HCEC 1CT (cell line): ENCODE results near the gene CRABP2.

Experiments
- DNase-seq: peaks from one replicate; pipeline ENCODE4 v3.0.0-alpha.2; 2017

CRABP2 gene

DNA sequence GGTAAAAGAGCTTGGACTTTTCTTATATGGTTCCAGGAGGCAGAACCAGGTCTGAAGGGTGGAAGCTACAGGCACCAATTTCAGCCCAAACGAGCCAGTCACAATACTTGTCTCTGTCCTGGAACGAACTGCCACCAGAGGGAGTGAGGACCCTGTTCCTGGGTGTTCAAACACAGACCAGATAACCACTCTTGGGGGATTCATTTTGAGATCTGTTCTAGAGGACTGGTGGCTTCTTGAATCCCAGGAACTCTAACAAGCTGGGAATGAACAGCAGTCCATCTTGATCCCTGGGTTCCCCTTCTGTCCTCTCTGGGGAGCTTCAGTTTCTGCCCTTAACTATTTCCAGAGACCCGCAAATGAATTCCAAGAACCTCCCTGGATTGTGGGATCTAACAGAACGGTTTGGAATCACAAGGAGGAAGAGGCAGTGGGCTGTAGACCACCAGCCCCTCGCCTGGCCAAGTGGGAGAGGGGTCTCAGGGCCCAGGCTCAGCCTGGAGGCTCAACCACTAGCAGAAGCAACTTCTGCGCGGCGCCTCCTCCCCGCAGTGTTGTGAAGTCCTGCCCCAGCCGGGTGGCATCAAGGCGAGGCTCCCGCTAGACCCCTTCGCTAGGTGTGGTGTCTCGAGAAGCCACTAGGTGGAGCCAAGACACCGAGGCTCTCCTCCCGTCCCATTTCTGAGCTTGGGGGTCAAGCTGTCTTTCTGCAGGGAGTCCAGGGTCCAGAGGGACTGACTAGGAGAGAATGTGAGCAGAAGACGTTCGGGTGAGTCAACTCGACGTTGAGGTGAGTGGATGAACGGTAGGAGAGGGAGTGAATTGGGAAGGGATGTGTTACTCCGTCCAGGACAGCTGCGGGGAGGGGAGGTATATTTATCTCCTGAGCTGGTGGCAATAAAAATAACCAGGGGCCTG is 16.1 kb downstream of the CRABP2 start:
- DNase-seq, result peak; percentile 80

DNA sequence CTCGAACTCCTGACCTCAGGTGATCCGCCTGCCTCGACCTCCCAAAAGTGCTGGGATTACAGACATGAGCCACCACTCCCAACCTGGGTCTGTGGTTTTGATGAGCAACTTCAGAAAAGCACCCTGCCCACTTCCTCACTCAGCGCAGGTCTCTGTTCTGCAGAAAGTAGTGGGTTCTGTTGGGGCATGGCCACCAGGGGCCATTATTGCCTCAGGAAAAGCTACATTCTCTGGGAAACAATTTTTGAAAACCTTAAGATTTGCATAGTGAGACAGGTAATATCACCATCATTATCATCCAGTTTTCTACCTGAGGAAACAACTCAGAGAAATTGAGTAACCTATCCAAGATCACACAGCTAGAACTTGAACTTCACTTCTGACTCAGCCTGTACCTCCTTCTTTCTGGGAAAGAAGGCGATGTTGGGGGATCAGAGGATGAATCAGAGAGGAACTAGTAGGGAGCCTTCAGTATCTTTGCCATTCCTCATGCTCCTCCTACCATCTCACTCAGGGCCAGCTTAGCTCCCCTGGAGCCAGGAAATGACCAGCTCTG is 21.1 kb downstream of the CRABP2 start:
- peak; percentile 88 for DNase-seq

DNA sequence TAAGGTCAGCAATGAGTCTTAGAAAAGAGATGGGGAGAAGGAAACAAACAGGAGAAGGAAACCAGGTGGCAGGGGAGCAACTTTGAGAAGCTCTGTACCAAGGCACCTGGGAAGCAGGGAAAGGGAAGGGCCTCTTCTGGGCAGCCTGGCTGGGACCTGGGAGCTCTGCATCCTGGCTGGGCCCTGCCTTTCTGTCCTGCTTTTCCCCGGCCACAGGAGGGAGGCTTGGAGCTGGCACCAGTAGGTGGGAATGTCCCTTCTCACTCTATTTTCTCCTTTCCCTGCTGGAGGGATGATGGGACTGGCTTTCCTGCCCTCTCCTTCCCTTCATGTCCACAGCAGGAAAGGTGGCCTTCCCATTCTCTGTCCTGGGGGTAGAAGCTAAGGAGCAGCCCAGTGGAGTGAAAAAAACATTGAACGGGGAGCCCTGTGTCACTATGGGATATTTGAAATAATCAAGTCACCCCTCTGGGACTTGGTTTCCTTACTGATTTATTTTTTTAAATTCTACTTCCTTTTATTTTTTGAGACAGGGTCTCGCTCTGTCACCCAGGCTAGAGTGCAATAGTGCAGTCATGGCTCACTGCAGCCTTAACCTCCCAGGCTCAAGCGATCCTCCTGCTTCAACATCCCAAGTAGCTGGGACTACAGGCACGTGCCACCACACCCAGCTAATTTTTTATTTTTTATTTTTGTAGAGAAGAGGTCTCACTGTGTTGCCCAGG is 23.1 kb downstream of the CRABP2 start:
- no peak for DNase-seq

DNA sequence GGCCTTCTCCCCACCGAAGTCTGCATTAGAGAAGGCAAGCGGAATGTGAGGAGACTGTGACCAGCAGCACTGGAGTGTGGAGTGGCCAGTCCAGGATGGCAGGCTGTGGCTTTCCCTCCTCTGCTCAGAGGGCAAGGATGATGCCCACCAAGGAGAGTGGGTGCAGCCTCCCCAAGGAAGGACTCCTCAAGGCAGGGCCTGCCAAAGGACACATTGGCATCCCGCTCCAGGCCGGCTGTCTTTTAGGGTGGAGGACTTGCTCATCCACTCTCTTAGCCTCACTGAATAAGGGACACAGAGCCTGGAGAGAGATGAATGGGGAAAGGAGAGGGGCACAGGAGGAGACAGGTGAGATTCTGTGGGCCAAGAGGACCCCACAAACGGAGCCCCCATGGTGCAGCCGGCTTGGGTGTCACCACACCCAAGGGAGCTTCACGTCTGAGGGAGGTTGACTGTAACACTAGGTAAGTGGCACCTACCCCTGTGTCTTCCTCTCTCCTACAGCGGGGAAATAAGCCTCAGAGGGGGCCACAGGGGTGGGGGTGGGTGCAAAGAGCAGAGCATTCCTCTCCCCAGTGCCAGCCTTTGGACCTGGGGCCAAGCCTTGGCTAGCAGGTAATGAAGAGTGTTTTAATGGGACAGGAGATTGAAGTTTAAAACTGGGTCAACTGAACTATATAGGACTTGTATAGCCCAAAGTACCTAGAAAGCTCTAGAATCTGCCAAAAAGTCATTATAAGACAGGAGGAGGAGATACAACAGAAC is 24.0 kb downstream of the CRABP2 start:
- no peak for DNase-seq

DNA sequence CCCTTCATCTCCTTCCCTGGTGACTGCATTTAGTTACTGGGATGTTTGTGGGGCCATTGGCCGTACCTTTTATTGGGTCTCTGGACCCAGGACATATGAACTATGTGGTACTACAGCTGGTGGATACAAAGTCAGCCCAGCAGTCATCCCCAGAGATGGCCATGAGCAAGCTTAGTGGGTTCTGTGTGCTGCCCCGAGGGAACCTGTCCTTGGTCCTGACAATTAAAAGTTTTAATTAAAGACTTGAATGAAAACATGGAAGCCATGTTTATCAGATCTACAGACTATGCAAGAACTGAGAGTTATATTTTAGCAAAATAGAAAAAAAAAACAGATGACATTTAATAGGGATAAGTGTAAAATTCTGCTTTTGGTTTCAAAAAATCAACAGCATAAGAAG is 25.3 kb downstream of the CRABP2 start:
- no peak for DNase-seq

DNA sequence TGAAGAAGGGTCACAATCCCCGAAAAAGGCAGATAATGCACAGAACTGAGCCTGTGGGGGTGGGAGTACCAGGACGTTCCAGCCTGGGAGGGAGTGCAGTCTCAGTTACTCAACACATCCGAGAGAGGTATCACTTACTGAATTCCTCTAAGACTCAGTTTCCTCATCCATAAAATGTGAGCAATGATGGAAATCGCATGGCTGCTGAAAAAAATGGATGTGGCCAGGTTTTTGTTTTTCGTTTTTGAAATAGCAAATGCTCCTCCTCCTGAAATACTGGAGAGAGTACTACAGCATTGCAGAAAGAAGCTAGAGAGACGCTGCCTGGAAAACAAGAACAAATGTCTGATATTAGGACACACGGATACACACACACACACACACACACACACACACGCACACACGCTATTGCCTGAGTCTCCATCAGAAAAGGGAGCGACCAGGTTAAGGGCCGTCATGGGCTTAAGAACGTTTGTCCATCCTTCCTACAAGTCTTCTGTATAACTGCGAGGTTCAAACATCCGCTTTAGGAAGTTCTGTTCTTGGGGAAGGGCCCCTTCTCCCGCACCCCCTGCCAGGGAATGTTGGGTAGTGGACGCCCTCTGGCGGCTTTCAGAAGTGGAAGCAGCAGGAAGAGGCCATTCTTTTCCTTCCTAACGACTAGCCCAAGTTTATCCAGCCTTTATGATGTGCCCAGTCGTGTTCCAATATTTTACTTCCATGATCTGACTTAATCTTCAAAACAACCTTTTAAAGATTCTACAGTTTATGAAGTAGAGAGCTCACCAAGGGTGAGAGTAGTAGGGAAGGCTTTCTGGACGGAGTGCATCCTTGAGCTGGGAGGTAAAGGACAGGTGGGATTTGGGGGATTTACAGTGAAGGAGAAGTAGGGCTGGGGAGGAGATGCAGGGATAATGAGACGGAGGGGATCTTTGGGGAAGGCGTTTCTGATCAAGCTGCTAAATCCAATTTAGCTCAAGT is 27.5 kb downstream of the CRABP2 start:
- peak; percentile 64 for DNase-seq

DNA sequence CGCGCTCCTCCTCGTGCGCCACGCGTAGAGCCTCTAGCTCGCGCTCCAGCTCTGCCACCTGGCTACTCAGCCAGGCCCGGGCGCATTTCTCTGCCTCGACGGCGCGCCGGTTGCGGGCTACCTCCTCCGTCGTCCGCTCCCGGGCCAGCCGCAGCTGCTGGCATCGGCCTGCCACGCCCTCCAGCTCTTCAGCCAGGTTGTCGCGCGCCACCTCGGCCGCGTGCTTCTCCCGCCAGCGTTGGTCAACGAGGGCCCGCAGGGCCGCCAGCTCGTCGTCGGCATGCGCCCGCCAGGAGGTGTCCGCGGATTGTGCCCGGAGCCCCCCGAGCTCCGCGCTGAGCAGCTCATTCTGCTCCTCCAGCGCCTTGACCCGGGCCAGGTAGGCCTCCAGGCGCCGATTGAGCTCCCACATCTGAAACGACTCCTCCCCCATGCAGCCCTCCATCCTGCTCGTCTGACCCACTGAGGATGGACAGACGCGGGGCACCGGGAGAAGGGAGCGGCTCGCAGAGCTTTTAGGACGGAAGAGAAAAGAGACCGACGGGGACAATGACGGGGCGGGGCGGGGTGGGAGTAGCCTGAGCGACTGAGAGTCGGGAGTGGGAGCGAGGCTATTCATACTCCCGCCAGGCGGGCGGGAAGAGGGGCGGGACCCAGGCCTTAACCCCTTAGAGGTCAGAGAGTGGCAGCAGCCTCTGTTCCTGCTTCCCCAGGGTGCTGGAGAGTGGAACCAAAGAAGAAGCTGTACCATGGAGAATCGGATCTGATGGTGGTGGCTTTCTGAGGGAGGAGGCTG is 28.4 kb downstream of the CRABP2 start, which contains the start of gene NES:
Gene NES, minus strand, starts transcription at position 588 of the 796 bp plus-strand sequence. Its CDS starts 143 bp downstream, at position 445.
- DNase-seq, result peak; percentile 11

DNA sequence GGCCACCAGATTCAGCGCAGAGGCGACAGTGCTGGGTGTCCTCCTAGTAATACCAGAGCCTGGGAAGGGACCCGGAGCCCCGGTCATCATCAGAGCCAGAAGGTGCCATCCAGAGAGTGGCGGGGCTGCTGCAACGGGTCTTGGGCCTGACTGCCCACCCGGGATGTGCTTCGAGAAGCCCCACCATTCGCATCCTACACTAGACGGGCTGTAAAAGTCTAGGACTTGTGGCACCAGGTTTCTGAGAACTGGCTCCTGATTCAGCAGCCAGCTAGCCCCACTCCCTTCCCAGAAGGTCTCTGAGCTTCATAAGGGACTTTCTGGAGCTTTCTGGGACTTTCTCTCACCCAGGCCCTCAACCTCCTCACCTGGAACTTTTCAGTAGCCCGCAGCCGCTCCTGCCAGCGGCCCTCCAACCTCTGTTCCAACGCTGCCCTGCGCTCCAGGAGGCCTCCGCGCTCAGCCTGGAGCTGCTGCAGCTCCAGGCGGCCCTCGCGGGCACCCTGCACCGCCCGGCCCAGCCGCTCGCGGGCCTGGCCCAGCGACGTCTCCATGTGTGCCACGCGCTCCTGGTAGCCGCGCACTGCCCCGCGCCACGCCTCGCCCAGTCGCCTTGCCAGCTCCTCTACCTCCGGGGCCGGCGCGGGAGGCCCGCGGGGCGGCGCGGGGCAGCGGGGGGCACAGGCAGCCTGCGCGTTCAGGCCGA is 29.1 kb downstream of the CRABP2 start:
- no peak for DNase-seq

GRCh38 chr1:156675210-156676113 is 29.9 kb downstream of the CRABP2 start:
- DNase-seq, result no peak

DNA sequence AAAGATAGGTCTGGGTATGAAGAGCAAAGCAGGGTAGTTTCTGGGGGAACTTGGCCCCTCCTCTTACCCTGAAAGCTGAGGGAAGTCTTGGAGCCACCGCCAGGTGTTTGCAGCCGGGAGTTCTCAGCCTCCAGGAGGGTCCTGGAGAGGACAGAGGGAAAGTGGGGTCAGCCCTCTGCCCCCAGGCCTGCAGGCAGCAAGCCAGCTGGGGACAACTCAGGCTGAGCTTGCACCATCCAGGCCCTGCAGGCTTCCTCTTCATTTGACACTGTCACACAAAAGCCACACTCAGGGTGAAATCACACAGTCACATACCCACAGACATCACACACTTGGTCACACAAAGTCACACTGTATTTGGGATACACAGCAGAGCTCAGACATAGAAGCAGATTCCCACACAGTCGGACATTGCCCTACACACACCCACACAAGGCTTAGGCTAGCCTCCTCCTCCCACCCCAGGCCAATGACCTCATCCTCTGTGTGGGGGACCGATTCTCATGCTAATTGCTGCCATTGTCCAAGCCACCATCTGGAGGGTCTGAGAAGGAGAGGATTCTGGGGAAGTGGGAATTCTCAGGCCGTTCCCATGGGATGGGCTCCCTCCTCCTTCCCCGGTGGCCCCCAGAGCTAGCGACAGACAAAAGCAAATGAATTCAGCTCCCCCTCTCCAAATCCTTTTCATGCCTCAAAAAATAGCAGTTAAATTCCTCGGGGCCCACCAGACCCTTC is 31.8 kb downstream of the CRABP2 start:
- DNase-seq, result no peak

GRCh38 chr1:156671804-156672203 is 33.6 kb downstream of the CRABP2 start:
- no peak for DNase-seq

DNA sequence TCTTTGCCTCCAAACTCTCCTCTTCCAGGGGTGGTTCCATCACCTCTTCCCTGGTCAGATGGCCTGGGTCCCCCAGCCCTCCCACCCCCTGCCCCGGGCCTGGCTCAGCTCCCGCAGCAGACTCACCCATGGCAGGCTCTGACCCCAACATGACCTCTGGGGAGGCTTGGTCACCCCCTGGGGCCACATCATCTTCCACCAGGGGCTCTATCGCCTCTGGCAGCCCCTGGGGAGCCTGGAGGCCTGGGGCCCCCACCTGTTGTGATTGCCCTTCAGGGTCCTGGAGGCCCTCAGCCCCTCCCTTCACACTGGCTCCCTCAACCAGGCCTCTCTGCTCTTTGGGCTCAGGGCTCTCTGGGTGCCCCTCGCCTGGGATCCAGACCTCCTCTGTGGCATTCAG is 34.6 kb downstream of the CRABP2 start:
- no peak for DNase-seq

- no peak for DNase-seq
Measured at GRCh38 chr1:156670359-156670758, 35.0 kb downstream of the CRABP2 start.

- no peak for DNase-seq
Measured at GRCh38 chr1:156669794-156670193, 35.6 kb downstream of the CRABP2 start.

DNA sequence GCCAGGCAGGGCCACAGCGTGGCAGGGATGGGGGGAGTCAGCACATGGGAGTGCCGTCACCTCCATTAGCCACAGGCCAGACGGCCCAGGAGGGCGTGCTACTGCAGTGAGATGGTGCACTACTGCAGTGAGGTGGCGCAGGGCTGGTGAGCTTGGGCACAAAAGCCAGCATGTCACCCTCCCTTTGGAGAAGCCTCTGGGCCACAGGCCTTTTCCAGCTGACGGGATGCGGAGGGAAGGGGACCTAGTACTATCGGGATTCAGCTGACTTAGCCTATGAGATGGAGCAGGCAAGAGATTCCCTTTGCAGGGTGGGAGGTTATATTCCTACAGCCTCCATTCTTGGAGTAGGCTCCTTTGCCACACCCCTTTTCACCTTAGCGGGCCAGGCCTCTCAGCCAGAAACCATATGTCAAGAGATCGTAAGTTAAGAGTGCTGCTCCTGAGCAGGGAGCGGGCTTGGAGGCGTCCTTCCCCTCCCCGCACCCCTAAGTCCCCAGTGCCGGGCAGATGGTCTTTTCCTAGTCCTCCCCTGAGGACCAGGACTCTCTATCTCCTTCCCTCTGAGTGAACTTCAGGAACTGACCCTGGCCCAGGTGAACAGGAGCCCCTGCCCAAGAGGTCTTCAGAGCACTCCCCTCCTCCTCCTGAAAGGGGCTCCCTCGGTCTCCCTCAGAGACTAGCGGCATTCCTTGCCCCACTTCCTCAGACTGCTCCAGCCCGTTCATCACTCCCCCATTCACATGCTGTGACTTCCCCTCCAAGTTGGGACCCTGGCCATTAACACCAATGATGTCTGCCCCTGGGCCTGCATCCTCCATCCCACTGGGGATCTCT is 36.4 kb downstream of the CRABP2 start:
- no peak for DNase-seq

GRCh38 chr1:156667968-156668709 is 37.2 kb downstream of the CRABP2 start:
- DNase-seq, result no peak

DNA sequence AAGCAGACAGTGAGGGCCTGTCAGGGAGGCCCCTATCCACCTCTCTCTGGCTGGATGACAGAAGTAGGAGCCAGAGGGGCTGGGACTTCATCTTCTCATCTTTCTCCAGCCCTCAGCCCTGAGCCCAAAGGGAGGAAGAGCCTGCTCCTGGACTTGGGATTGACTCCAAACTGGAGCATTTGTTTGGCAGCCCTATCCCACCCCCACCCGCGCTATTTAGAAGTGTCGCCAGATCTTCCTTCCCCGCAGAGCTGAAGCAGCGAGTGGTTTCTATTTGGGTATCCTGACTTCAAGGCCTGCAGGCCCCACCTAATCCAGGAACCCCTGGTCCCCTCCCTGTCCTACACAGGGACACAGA is 37.8 kb downstream of the CRABP2 start:
- DNase-seq, result no peak
